Upper lobe of left lung (tissue), 6 donors: ENCODE results near the gene TSSK2. TPM values are rescaled to one million over a fixed set of nuclear protein-coding genes. Genes with fewer than 3 reads are reported as not detected.

ENCODE experiments used
- ATAC-seq, 2 donors: fragments of 200-7000 bp; cut with Tn5 transposase; one replicate each; pipeline ENCODE4 v1.9.1; 2022; ENCODE audit warnings: mild to moderate bottlenecking in 2 of 2, moderate library complexity in 2 of 2; ENCODE audit not compliant: low FRiP score in 2 of 2
- DNase-seq, 2 donors: peaks; one replicate each; pipeline ENCODE4 v3.0.0-alpha.2; 2019 to 2020
- H3K27ac ChIP-seq, 4 donors: fragments of 200-600 bp; sonication (generic); one replicate each; pipeline ENCODE4 v1.5.1; 2016 to 2019
- H3K27me3 ChIP-seq, 4 donors: fragments of 200-600 bp; sonication (generic); one replicate each; pipeline ENCODE4 v1.5.1; 2017 to 2019
- H3K36me3 ChIP-seq, 4 donors: fragments of 200-600 bp; sonication (generic); one replicate each; pipeline ENCODE4 v1.5.1; 2016 to 2019
- H3K4me1 ChIP-seq, 4 donors: fragments of 200-600 bp; sonication (generic); one replicate each; pipeline ENCODE4 v1.5.1; 2018 to 2019
- H3K4me3 ChIP-seq, 4 donors: fragments of 200-600 bp; sonication (generic); one replicate each; pipeline ENCODE4 v1.5.1; 2017 to 2019; ENCODE audit warnings: mild to moderate bottlenecking in 2 of 4, moderate library complexity in 1 of 4
- H3K9me3 ChIP-seq, 4 donors: fragments of 200-600 bp; sonication (generic); one replicate each; pipeline ENCODE4 v1.5.1; 2018 to 2019
- CTCF ChIP-seq, 6 experiments: fragments of 450-650 bp in 4 of 6; fragments of 200-600 bp in 2 of 6; sonication (generic) in 2 of 6; IDR thresholded peaks; one replicate each; pipeline ENCODE4 v1.5.1; 2016 to 2019; ENCODE audit warnings: antibody characterized with exemption in 6 of 6
- EP300 ChIP-seq, 4 donors: sonication (generic); formaldehyde crosslinking; IDR thresholded peaks; one replicate each; pipeline ENCODE4 v1.5.1; 2017; ENCODE audit warnings: antibody characterized with exemption in 4 of 4, control low read depth in 2 of 4
- POLR2A ChIP-seq, 4 donors: fragments of 450-650 bp; IDR thresholded peaks; one replicate each; pipeline ENCODE4 v1.5.1; 2016 to 2017; ENCODE audit warnings: antibody characterized with exemption in 4 of 4, mild to moderate bottlenecking in 2 of 4
- POLR2AphosphoS5 ChIP-seq, 2 donors: sonication (generic); formaldehyde crosslinking; IDR thresholded peaks; one replicate each; pipeline ENCODE4 v1.5.1; 2017; ENCODE audit warnings: antibody characterized with exemption in 2 of 2
- WGBS, 2 donors: methylation state at CpG; one replicate each; pipeline ENCODE4 v1.1.5; 2017 to 2018; 5-methylcytosine and 5-hydroxymethylcytosine counted together
- total RNA-seq, 6 donors: library from RNA; depleted of rRNA in 4 of 6; stranded (reverse); fragments of >200 nt in 4 of 6; gene quantifications; one replicate each; pipeline versions ENCODE4 v1.1.0 to v1.2.1, GENCODE V29; 2016 to 2021
- donor health status: DM: no; HTN: no; CAD: no; lungs with moderate emphysema.
- donor health status: DM: no; HTN: yes; CAD: no; lungs with severe emphysema.

The TSSK2 gene
- total RNA-seq, 6 donors from 2014 or later, result not detected

DNA sequence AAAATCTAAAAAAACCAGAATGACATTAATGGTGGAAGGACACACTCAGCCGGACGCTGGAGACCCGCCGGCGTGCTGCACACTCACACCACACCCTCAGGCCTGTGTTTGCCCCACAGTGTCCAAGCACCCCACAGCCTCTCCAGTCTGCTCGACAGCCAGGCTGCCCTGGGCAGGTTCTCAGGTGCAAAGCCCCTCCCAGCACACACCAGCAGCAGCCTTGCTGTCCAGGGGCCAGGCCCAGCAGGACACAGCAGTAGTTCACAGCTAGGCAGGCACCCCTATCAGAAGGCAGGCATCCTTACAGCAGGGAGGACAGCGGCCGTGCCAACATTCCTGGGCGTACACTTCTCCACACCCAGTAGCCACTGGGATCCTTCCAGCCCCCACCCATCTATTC, 49.1 kb downstream of the TSSK2 start:
- no peak for ATAC-seq
- H3K4me3 ChIP-seq, result no peak overlapping the region
- WGBS, 2 donors, result 94% methylated on average over 7 to 9 of the region's 9 CpGs
- DNase-seq, result peak in 1 of 2 donors; percentile 55
- no peaks in the 10 kb centered on the region for H3K27me3 ChIP-seq
- H3K4me1 ChIP-seq, result peaks cover 13 to 30% (median 21%) of the 10 kb centered on the region in 4 donors
- no peaks in the 10 kb centered on the region for H3K9me3 ChIP-seq
- peak overlapping the region in 1 of 4 donors; percentile 89 for H3K27ac ChIP-seq
- TF ChIP-seq EP300 (IDR thresholded peaks at IDR 0.05) (no peak), CTCF (IDR thresholded peaks at IDR 0.05) (no peak)
- peaks cover 0 to 7% (median 0%) of the 10 kb centered on the region in 4 donors for H3K36me3 ChIP-seq

DNA sequence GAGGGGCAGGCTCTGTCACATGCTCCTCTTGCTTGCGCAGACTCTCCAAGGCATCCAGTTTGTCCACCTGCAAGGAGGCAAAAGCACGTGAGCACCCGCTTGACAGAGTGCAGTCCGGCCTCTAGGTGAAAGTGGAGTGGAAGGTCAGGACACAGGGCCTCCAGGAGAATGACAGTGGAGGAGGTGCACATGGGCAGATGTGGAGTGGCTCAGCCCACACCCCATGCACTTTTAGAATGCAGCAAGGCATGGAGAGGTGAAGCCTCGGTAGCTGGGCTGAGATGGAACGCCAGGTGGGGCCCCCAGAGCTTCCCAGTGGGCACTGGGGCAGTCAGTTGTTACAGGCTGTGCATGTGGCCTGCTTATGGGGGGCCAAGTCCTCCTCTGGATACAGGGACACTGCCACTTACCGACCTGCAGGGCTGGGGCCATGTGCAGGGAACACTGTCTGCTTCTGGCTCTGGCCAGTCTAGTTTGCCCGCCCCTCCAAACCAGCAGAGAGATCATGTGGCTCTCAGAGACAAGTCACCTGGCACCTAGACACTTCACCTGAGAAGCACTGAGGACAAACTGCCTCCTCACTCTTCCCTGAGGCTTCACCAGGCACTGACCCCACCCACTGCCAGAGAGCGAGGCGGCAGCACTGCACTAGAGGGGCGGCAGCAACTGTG, 49.8 kb downstream of the TSSK2 start:
- WGBS, 2 donors, result 91 to 95% methylated on average over 7 to 11 of the region's 11 CpGs
- no peak for TF ChIP-seq POLR2A (IDR thresholded peaks at IDR 0.05)
- TF ChIP-seq EP300 (IDR thresholded peaks at IDR 0.05), result no peak
- no peak for TF ChIP-seq POLR2AphosphoS5 (IDR thresholded peaks at IDR 0.05)
- no peak for TF ChIP-seq CTCF (IDR thresholded peaks at IDR 0.05)
- peaks cover 13 to 27% (median 21%) of the 10 kb centered on the region in 4 donors for H3K4me1 ChIP-seq
- ATAC-seq (no peak), DNase-seq (no peak)
- H3K27me3 ChIP-seq, result no peaks in the 10 kb centered on the region
- H3K4me3 ChIP-seq, result no peak overlapping the region
- peaks cover 0 to under 1% (median 0%) of the 10 kb centered on the region in 4 donors for H3K36me3 ChIP-seq
- no peaks in the 10 kb centered on the region for H3K9me3 ChIP-seq
- no peak overlapping the region for H3K27ac ChIP-seq

GRCh38 chr22:19181786-19182471, 50.8 kb downstream of the TSSK2 start:
- H3K4me1 ChIP-seq, result peaks cover 10 to 24% (median 18%) of the 10 kb centered on the region in 4 donors
- no peak for TF ChIP-seq POLR2A (IDR thresholded peaks at IDR 0.05)
- no peak for TF ChIP-seq CTCF (IDR thresholded peaks at IDR 0.05)
- TF ChIP-seq EP300 (IDR thresholded peaks at IDR 0.05), result no peak
- no peak for TF ChIP-seq POLR2AphosphoS5 (IDR thresholded peaks at IDR 0.05)
- no peaks in the 10 kb centered on the region for H3K36me3 ChIP-seq
- ATAC-seq, result no peak
- no peak overlapping the region for H3K4me3 ChIP-seq
- 66 to 76% methylated on average over 9 to 12 of the region's 12 CpGs for WGBS, 2 donors
- no peaks in the 10 kb centered on the region for H3K9me3 ChIP-seq
- H3K27ac ChIP-seq, result no peak overlapping the region
- no peak for DNase-seq
- no peaks in the 10 kb centered on the region for H3K27me3 ChIP-seq

Other genes with a start within 250 kb of the TSSK2 start
- 1 to 10 TPM; 2.1 to 8.4 (median 4.2) TPM for gene DGCR6, start 225.0 kb upstream of the TSSK2 start, total RNA-seq
- gene PRODH, start 195.0 kb upstream of the TSSK2 start, total RNA-seq, result 100 to 1,000 TPM in 3 of 6 donors, 10 to 100 TPM in 3; 37.1 to 206 (median 91.1) TPM
- 100 to 1,000 TPM in 1 of 6 donors, 10 to 100 TPM in 5; 65.9 to 101 (median 89.9) TPM for gene DGCR2, start 8.9 kb upstream of the TSSK2 start, total RNA-seq
- gene ESS2, start 13.3 kb downstream of the TSSK2 start, total RNA-seq, result 10 to 100 TPM; 13.7 to 21.3 (median 16.6) TPM
- not detected for gene GSC2, start 19.0 kb downstream of the TSSK2 start, total RNA-seq
- gene SLC25A1, start 47.4 kb downstream of the TSSK2 start, total RNA-seq, result 10 to 100 TPM; 26.2 to 82.1 (median 71.5) TPM
- gene CLTCL1, start 160.4 kb downstream of the TSSK2 start, total RNA-seq, result 10 to 100 TPM in 1 of 6 donors, 1 to 10 TPM in 5; 3.0 to 14.7 (median 6.0) TPM